ENCODE data around the gene GRAMD4.

GRAMD4 gene

DNA sequence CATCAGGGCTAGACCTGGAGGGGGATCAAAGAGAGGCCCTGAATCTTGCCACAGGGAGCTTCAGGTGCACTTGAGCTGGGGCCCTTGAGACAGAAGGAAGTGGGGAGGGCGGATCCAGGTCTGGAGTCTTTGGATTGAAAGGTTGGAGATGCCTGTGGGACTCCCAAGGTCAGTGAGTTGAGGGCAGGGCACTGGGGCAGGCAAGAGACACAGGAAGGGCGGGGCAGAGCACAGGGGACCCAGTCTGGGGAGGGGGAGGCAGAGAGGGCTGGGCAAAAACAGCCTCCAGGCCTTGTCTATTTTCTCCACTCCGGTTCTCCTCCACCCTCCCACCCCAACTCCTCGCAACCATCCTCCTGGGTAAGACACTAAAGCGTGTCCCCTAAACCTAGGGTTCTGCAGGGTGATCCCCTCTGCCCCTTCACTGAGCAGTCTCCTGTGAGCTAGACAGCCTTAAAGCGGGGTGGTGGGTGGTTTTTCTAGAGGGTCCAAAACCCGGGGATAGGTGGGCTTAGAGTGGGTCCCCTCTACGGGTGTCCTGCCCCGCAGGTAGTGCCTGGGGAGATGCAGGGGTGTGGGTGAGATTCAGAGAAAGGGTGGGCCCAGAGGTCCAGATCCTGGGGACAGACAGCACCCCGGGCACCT lies 44.2 kb upstream of the GRAMD4 start:
- no peak for DNase-seq
- peak overlapping the region; percentile 86 for H2AFZ ChIP-seq (ENCODE audit: low read length)
- H3F3A ChIP-seq (ENCODE audit: insufficient read depth, low read length): peaks cover 4% of the 10 kb centered on the region; the same call in 1 of the 2 replicates
- H3K4me1 ChIP-seq (ENCODE audit: low read length): peaks cover 15% of the 10 kb centered on the region; the same call in 1 of the 2 replicates
- H3K4me3 ChIP-seq (ENCODE audit: low read length): peak overlapping the region; percentile 48; the same call in 1 of the 2 replicates
- H3K9ac ChIP-seq (ENCODE audit: low read length): no peak overlapping the region; the same call in 1 of the 2 replicates
- H3K36me3 ChIP-seq (replicated peaks; ENCODE audit: insufficient read depth, low read length): no peaks in the 10 kb centered on the region
- peaks cover 4% of the 10 kb centered on the region for H3K79me2 ChIP-seq (ENCODE audit: low read length)
- peaks cover 6% of the 10 kb centered on the region; the same call in 1 of the 2 replicates for H3K27me3 ChIP-seq (replicated peaks; ENCODE audit: insufficient read depth, low read length)
- TF ChIP-seq EZH2phosphoT487 (IDR thresholded peaks at IDR 0.05; ENCODE audit: low read length): no peak
- no peak for TF ChIP-seq EZH2 (optimal IDR thresholded peaks at IDR 0.05; ENCODE audit: low read depth, low read length)
- no peak for TF ChIP-seq CTCF (IDR thresholded peaks at IDR 0.05; ENCODE audit: low read length)
- no peaks in the 10 kb centered on the region for H3K9me2 ChIP-seq (replicated peaks; ENCODE audit: insufficient read depth, low read length)
- H3K9me3 ChIP-seq (replicated peaks; ENCODE audit: insufficient read depth, low read length): no peaks in the 10 kb centered on the region
- no peak overlapping the region for H3K27ac ChIP-seq (ENCODE audit: low read length)
- H3K4me2 ChIP-seq (ENCODE audit: low read depth, low read length): peak overlapping the region; percentile 73
- H4K20me1 ChIP-seq (ENCODE audit: insufficient read depth, low read length): no peaks in the 10 kb centered on the region

- H3K36me3 ChIP-seq (replicated peaks; ENCODE audit: insufficient read depth, low read length): no peaks in the 10 kb centered on the region
- no peaks in the 10 kb centered on the region for H3K9me2 ChIP-seq (replicated peaks; ENCODE audit: insufficient read depth, low read length)
- no peak overlapping the region; the same call in 1 of the 2 replicates for H3K9ac ChIP-seq (ENCODE audit: low read length)
- DNase-seq: peak; percentile 62
- peak overlapping the region; percentile 73 for H3K4me2 ChIP-seq (ENCODE audit: low read depth, low read length)
- peak overlapping the region; percentile 48; the same call in 1 of the 2 replicates for H3K4me3 ChIP-seq (ENCODE audit: low read length)
- peaks cover 4% of the 10 kb centered on the region for H3K79me2 ChIP-seq (ENCODE audit: low read length)
- TF ChIP-seq CTCF (IDR thresholded peaks at IDR 0.05; ENCODE audit: low read length) (no peak), EZH2 (optimal IDR thresholded peaks at IDR 0.05; ENCODE audit: low read depth, low read length) (no peak), EZH2phosphoT487 (IDR thresholded peaks at IDR 0.05; ENCODE audit: low read length) (no peak)
- no peaks in the 10 kb centered on the region for H4K20me1 ChIP-seq (ENCODE audit: insufficient read depth, low read length)
- peaks cover 4% of the 10 kb centered on the region; the same call in 1 of the 2 replicates for H3F3A ChIP-seq (ENCODE audit: insufficient read depth, low read length)
- no peak overlapping the region for H3K27ac ChIP-seq (ENCODE audit: low read length)
- peak overlapping the region; percentile 86 for H2AFZ ChIP-seq (ENCODE audit: low read length)
- no peaks in the 10 kb centered on the region; the same call in 1 of the 2 replicates for H3K27me3 ChIP-seq (replicated peaks; ENCODE audit: insufficient read depth, low read length)
- no peaks in the 10 kb centered on the region for H3K9me3 ChIP-seq (replicated peaks; ENCODE audit: insufficient read depth, low read length)
- peaks cover 15% of the 10 kb centered on the region; the same call in 1 of the 2 replicates for H3K4me1 ChIP-seq (ENCODE audit: low read length)
These were observed 43.4 kb upstream of the GRAMD4 start for GRCh38 chr22:46576556-46577367.

- no peaks in the 10 kb centered on the region for H3K36me3 ChIP-seq (replicated peaks; ENCODE audit: insufficient read depth, low read length)
- H3K79me2 ChIP-seq (ENCODE audit: low read length): peaks cover 4% of the 10 kb centered on the region
- no peak for DNase-seq
- H3F3A ChIP-seq (ENCODE audit: insufficient read depth, low read length): peaks cover 4% of the 10 kb centered on the region; the same call in 1 of the 2 replicates
- no peaks in the 10 kb centered on the region for H3K9me3 ChIP-seq (replicated peaks; ENCODE audit: insufficient read depth, low read length)
- H3K9me2 ChIP-seq (replicated peaks; ENCODE audit: insufficient read depth, low read length): no peaks in the 10 kb centered on the region
- H3K27me3 ChIP-seq (replicated peaks; ENCODE audit: insufficient read depth, low read length): no peaks in the 10 kb centered on the region; the same call in 1 of the 2 replicates
- H3K27ac ChIP-seq (ENCODE audit: low read length): no peak overlapping the region
- peak overlapping the region; percentile 96 for H3K4me2 ChIP-seq (ENCODE audit: low read depth, low read length)
- H3K9ac ChIP-seq (ENCODE audit: low read length): peak overlapping the region; percentile 48; the same call in 1 of the 2 replicates
- TF ChIP-seq EZH2phosphoT487 (IDR thresholded peaks at IDR 0.05; ENCODE audit: low read length) (no peak), EZH2 (optimal IDR thresholded peaks at IDR 0.05; ENCODE audit: low read depth, low read length) (no peak), CTCF (IDR thresholded peaks at IDR 0.05; ENCODE audit: low read length) (no peak)
- H4K20me1 ChIP-seq (ENCODE audit: insufficient read depth, low read length): no peaks in the 10 kb centered on the region
- H3K4me1 ChIP-seq (ENCODE audit: low read length): peaks cover 15% of the 10 kb centered on the region; the same call in 1 of the 2 replicates
- H2AFZ ChIP-seq (ENCODE audit: low read length): peak overlapping the region; percentile 31; the same call in 1 of the 2 replicates
- H3K4me3 ChIP-seq (ENCODE audit: low read length): peak overlapping the region; percentile 79
These were observed 42.6 kb upstream of the GRAMD4 start for GRCh38 chr22:46577368-46578249.

Data from MM.1S (cell line).